DOHH2 (cell line): Measurements from ENCODE around the gene TNFAIP2.

Experiments used
- CTCF ChIP-seq: fragments of 200-600 bp; sonication (generic); IDR thresholded peaks from one replicate; pipeline ENCODE4 v1.5.1; 2014; ENCODE audit warnings: antibody characterized with exemption, mild to moderate bottlenecking, low read depth, low read length; ENCODE audit not compliant: poor library complexity, severe bottlenecking
- EZH2phosphoT487 ChIP-seq: fragments of 200-600 bp; sonication (generic); IDR thresholded peaks from 2 replicates; pipeline ENCODE4 v1.6.1; 2017; ENCODE audit warnings: borderline replicate concordance, mild to moderate bottlenecking, antibody characterized with exemption, low read length, moderate library complexity, mixed read lengths

GRCh38 chr14:103160321-103161053 lies 37.2 kb downstream of the TNFAIP2 start:
- TF ChIP-seq CTCF (no peak), EZH2phosphoT487 (no peak)
